Spleen (tissue), 11 donors: ENCODE results near the gene EIF2S2. TPM values are rescaled to one million over a fixed set of nuclear protein-coding genes. Genes with fewer than 3 reads are reported as not detected.
A peak's percentile ranks its signal among the peaks of the same experiment; 100 is the strongest.

ENCODE experiments used
- DNase-seq: peaks from one replicate; pipeline ENCODE4 v3.0.0-alpha.2; 2020
- H3K27ac ChIP-seq, 8 donors: fragments of 200-600 bp; sonication (generic) in 7 of 8; 1 replicate in 4 of 8; 2 replicates in 4 of 8; pipeline versions ENCODE4 v1.5.0 to v1.8.0; 2016 to 2021; ENCODE audit warnings: inconsistent platforms in 4 of 8, mild to moderate bottlenecking in 4 of 8, moderate library complexity in 1 of 8
- H3K27me3 ChIP-seq, 7 donors: fragments of 200-600 bp; sonication (generic) in 6 of 7; replicated peaks in 1 of 7; 1 replicate in 4 of 7; 2 replicates in 3 of 7; pipeline versions ENCODE4 v1.5.0 to v1.8.0; 2016 to 2021; ENCODE audit warnings: inconsistent platforms in 3 of 7, mild to moderate bottlenecking in 1 of 7
- H3K36me3 ChIP-seq, 6 donors: fragments of 200-600 bp; sonication (generic) in 5 of 6; 1 replicate in 4 of 6; 2 replicates in 2 of 6; pipeline versions ENCODE4 v1.5.0 to v1.8.0; 2016 to 2021; ENCODE audit warnings: inconsistent platforms in 2 of 6
- H3K4me1 ChIP-seq, 6 donors: fragments of 200-600 bp; sonication (generic) in 5 of 6; 1 replicate in 3 of 6; 2 replicates in 3 of 6; pipeline versions ENCODE4 v1.5.0 to v1.8.0; 2016 to 2021; ENCODE audit warnings: inconsistent platforms in 3 of 6
- H3K4me3 ChIP-seq, 8 donors: fragments of 200-600 bp; sonication (generic) in 7 of 8; 1 replicate in 4 of 8; 2 replicates in 4 of 8; pipeline versions ENCODE4 v1.5.0 to v1.8.0; 2016 to 2021; ENCODE audit warnings: inconsistent platforms in 4 of 8, mild to moderate bottlenecking in 4 of 8, moderate library complexity in 2 of 8
- H3K9me3 ChIP-seq, 8 donors: fragments of 200-600 bp; sonication (generic) in 7 of 8; 1 replicate in 4 of 8; 2 replicates in 4 of 8; pipeline versions ENCODE4 v1.5.0 to v1.8.0; 2016 to 2021; ENCODE audit warnings: inconsistent platforms in 4 of 8
- CTCF ChIP-seq, 11 experiments: fragments of 200-600 bp in 7 of 11; fragments of 450-650 bp in 4 of 11; sonication (generic) in 4 of 11; IDR thresholded peaks in 8 of 11; conservative IDR thresholded peaks in 3 of 11; 1 replicate in 7 of 11; 2 replicates in 4 of 11; pipeline versions ENCODE4 v1.4.0 to v1.8.0; 2016 to 2021; ENCODE audit warnings: antibody characterized with exemption in 11 of 11, inconsistent platforms in 4 of 11, mild to moderate bottlenecking in 1 of 11
- POLR2A ChIP-seq, 3 donors: fragments of 450-650 bp; IDR thresholded peaks; one replicate each; pipeline ENCODE4 v1.5.1; 2017; ENCODE audit warnings: antibody characterized with exemption in 3 of 3, mild to moderate bottlenecking in 1 of 3
- POLR2AphosphoS5 ChIP-seq, 3 donors: sonication (generic); formaldehyde crosslinking; IDR thresholded peaks; one replicate each; pipeline ENCODE4 v1.5.1; 2017; ENCODE audit warnings: antibody characterized with exemption in 3 of 3
- WGBS, 5 donors: extraction: QIAGEN DNeasy Blood & Tissue Kit in 3 of 5; methylation state at CpG; one replicate each; pipeline versions ENCODE4 v1.1.5 to v1.1.7; 2013 to 2018; 5-methylcytosine and 5-hydroxymethylcytosine counted together
- intact Hi-C: fragments of 100-400 bp; cut with DNase I; formaldehyde crosslinking; loops from one replicate; pipeline ENCODE4 v1.15.0; 2023; ENCODE audit warnings: low total_unique reads
- polyA plus RNA-seq, 3 donors: library from polyadenylated mRNA; stranded (reverse); fragments of 200-250 nt; gene quantifications; one replicate each; pipeline ENCODE4 v1.2.1, GENCODE V29; 2013
- total RNA-seq, 7 donors: library from RNA; depleted of rRNA in 3 of 7; stranded (reverse); fragments of >200 nt in 3 of 7; fragmentation: NEBNext Ultra II Directional in 4 of 7; extraction: Animal tissue kit (Norgen Biotek cat#: 25700) in 4 of 7; gene quantifications; one replicate each; pipeline versions ENCODE4 v1.1.0 to v1.2.1, GENCODE V29; 2016 to 2021
- donor health status: healthy with polysubstance abuse.
- donor health status: DM: no; HTN: no; CAD: no; lungs with moderate emphysema.
- donor health status: DM: no; HTN: no; CAD: no.
- donor health status: Bipolar disorder and iron deficiency.
- donor health status: healthy.
- donor health status: DM: no; HTN: no; CAD: no.
- donor health status: DM: yes; HTN: yes; CAD: no.

The EIF2S2 gene
- total and polyA plus RNA-seq, 10 donors, result 30.0 to 45.3 (median 38.5) TPM

DNA sequence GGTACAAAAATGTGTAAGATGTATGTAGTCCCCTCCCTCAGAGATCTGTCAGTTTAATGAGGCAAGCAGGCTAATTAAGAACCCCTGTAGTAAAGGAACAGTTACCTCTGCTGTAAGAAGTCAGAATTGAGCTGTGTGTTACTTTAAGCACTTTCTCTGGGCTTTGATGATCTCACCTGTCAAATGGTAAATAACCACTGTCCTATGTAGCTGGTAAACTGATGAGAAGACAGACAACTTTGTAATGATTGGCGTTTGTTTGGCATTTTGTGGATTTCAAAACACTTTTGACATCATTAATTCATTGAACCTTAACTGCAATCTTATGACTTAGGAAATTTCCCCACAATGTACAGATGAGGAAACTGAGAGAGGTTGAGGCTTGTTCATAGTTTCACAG, 62.7 kb downstream of the EIF2S2 start:
- Histone ChIP-seq H3K27me3 (no peaks in the 10 kb centered on the region), H3K36me3 (peaks cover 0 to 26% (median 0%) of the 10 kb centered on the region in 6 donors), H3K9me3 (no peaks in the 10 kb centered on the region), H3K27ac (no peak overlapping the region), H3K4me3 (no peak overlapping the region), H3K4me1 (peaks cover 10 to 99% (median 53%) of the 10 kb centered on the region in 6 donors)
- intact Hi-C loops, result no loop called here
- DNase-seq, result no peak
- WGBS, 5 donors, result 52 to 94% (median 71%) methylated on average over 1 of the region's 1 CpG
- TF ChIP-seq CTCF (IDR thresholded peaks at IDR 0.05 in 8 of 11, conservative IDR thresholded peaks at IDR 0.05 in 3 of 11), result no peak
- no peak for TF ChIP-seq POLR2A (IDR thresholded peaks at IDR 0.05)
- TF ChIP-seq POLR2AphosphoS5 (IDR thresholded peaks at IDR 0.05), result no peak

- Histone ChIP-seq H3K27ac (no peak overlapping the region), H3K4me3 (no peak overlapping the region), H3K9me3 (no peaks in the 10 kb centered on the region), H3K36me3 (peaks cover 0 to 28% (median 0%) of the 10 kb centered on the region in 6 donors), H3K4me1 (peaks cover 10 to 100% (median 47%) of the 10 kb centered on the region in 6 donors), H3K27me3 (no peaks in the 10 kb centered on the region)
- intact Hi-C loops, result no loop called here
- no peak for TF ChIP-seq CTCF (IDR thresholded peaks at IDR 0.05 in 8 of 11, conservative IDR thresholded peaks at IDR 0.05 in 3 of 11)
- no peak for TF ChIP-seq POLR2A (IDR thresholded peaks at IDR 0.05)
- no peak for TF ChIP-seq POLR2AphosphoS5 (IDR thresholded peaks at IDR 0.05)
- DNase-seq, result no peak
- WGBS, 5 donors, result 73 to 85% (median 78%) methylated on average over 4 of the region's 4 CpGs
Measured at GRCh38 chr20:34047917-34048316, 64.1 kb downstream of the EIF2S2 start.

GRCh38 chr20:34047010-34047687, 64.9 kb downstream of the EIF2S2 start:
- no peak for DNase-seq
- TF ChIP-seq CTCF (IDR thresholded peaks at IDR 0.05 in 8 of 11, conservative IDR thresholded peaks at IDR 0.05 in 3 of 11) (no peak), POLR2A (IDR thresholded peaks at IDR 0.05) (no peak), POLR2AphosphoS5 (IDR thresholded peaks at IDR 0.05) (no peak)
- Histone ChIP-seq H3K27ac (no peak overlapping the region), H3K4me1 (peaks cover 12 to 100% (median 42%) of the 10 kb centered on the region in 6 donors), H3K9me3 (no peaks in the 10 kb centered on the region), H3K27me3 (no peaks in the 10 kb centered on the region), H3K36me3 (peaks cover 0 to 28% (median 0%) of the 10 kb centered on the region in 6 donors), H3K4me3 (no peak overlapping the region)
- intact Hi-C loops, result no loop called here
- 95 to 98% (median 96%) methylated on average over 7 of the region's 7 CpGs for WGBS, 5 donors

GRCh38 chr20:34045930-34046725, 65.9 kb downstream of the EIF2S2 start:
- TF ChIP-seq POLR2AphosphoS5 (IDR thresholded peaks at IDR 0.05) (no peak), POLR2A (IDR thresholded peaks at IDR 0.05) (no peak), CTCF (IDR thresholded peaks at IDR 0.05 in 8 of 11, conservative IDR thresholded peaks at IDR 0.05 in 3 of 11) (no peak)
- Histone ChIP-seq H3K27ac (peak overlapping the region in 1 of 8 donors; percentile 29), H3K27me3 (no peaks in the 10 kb centered on the region), H3K4me1 (peaks cover 11 to 100% (median 39%) of the 10 kb centered on the region in 6 donors), H3K4me3 (no peak overlapping the region), H3K36me3 (peaks cover 0 to 28% (median 0%) of the 10 kb centered on the region in 6 donors), H3K9me3 (no peaks in the 10 kb centered on the region)
- no peak for DNase-seq
- intact Hi-C loops, result no loop called here
- 90 to 99% (median 94%) methylated on average over 5 of the region's 5 CpGs for WGBS, 5 donors
